AG20443 (cell line): ENCODE data around the gene NCS1.

ENCODE experiments used
- DNase-seq: peaks from one replicate; pipeline ENCODE4 v3.0.0; 2012; ENCODE audit warnings: low spot score, mixed read lengths

Gene NCS1

DNA sequence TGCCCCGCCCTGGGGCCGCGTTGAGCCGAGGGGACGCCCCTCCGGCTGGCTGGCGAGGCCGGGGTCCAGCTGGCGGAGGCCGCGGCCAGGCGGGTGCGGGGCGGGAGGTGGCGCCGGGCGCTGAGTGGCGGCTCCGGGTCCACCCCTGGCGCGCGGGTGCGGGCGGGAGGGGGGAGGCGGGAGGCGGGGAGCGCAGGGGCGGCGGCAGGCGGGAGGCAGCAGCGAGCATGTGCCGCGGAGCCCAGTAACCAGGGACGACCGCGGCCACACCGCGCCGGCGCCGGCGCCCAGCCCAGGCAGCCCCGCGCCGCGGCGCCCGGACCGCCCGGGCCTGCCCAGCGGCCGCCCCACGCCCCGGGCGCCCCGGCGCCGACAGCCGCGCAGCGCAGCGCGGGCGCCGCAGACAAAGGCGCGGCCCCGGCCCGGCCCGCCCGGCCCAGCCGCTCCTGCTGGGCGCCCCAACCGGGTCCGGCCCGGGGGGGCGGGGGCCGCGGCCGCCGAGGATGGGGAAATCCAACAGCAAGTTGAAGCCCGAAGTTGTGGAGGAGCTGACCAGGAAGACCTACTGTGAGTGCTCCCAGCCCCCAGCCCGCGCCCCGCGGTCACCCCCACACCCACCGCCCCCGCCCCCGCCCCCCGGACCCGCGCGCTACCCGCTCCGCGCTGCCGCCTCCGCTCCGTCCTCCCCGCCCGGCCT is at the start of gene NCS1:
Gene NCS1, plus strand, starts transcription at position 244 of the 697 bp plus-strand sequence. Its CDS starts 260 bp downstream, at position 504.
- peak; percentile 99 for DNase-seq

DNA sequence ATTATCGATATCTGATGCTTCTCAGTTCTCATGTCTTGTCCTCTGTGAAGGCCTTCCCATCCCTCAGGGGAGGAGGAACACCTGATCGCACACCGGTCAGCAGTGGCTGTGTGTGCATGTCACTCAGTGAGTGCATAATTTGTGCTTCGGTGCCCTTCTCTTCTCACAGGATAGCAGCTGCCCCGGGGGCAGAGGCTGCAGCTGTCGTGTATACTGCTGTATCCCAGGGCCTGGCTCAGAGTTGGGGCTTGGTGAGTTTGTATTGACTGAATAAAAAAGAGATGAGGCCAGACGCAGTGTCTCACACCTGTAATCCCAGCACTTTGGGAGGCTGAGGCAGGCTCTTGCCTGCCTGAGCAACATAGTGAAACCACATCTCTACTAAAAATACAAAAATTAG is 49.7 kb upstream of the NCS1 start:
- no peak for DNase-seq

DNA sequence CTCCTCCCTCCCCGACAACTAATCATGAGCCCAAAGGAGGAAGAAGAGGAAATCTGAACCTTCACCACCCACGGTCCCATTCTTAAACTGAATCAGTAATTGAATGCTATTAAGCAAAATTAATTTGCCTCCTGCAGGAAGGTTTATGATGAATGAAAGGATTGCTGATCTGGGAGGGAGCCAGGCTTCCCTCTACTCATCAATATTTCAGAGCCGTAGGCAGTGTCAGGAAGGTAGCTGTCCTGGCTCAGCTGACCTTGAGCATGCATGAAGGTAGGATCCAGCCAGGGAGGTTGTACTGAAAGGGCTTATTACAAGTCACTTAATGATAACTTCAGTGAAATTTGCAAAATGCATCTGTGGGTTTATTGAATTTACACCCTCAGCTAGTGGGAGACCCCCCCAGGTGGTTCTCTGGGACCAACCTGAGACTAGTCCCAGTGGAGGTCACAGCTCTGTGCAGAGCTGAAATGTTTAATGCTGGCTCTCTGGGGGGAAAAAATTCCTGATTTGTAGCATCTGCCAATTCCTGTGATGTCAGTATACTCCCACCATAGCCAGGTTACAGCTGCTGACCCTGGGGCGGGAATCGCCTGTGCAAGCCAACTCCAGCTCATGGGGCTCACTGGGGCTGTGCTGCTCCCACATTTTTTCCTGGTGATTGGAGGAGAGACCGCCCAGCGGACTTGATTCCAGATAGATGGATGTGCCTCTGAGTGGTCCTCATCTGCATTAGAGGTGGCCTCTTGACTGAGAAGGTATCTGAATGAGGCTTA is 47.9 kb upstream of the NCS1 start:
- no peak for DNase-seq

GRCh38 chr9:130126721-130127433 is 45.3 kb upstream of the NCS1 start:
- no peak for DNase-seq

DNA sequence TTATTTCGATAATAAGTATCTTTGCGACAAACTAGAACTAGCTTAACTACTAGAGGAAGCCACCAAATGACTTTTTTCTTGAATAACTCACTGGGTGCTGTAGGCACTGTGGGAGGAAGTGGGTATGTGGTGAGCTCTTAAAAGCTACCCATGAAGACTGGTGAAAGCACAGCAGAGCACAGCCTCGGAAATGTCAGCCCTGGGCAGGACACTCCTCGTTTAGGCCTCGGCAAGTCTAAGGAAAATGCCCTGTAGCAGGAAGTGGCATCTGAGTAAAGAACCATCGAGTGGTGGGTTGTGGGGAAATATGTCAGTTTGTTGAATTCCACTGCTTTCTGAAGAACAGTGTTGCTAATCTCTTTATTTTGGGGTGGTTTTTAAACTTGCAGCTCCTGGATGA is 44.0 kb upstream of the NCS1 start:
- DNase-seq, result no peak

- peak; percentile 43 for DNase-seq
Observed at GRCh38 chr9:130128733-130129431, 43.3 kb upstream of the NCS1 start.

DNA sequence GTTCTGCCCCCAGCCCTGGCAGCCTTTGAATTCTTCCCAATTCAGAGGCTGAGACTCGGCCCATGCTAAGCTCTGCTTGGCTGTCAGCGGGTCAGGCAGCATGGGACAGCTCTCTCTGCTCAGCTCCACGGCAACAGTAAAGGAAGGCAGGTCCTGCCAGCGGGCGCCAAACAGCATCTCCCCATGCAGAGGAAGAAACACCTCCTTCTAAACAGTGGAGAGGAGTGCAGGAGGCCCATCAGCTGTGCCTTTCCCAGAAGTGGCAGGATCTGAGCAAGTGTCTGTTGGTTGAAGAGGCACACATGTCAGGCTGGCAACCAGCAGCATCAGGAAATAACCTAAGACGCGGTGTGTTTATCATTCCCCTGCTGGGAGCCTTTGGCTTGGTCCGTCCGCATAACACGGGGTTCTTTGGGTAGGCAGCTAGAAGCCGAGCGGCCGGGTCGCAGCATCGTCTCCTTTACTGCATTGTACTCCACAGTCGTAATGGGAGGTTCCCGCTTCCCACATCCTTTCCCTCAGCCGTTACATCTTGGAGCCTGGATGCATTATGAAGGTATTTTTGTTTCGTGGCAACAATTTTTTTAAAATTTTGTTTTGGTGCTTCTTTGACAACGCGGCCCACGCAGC is 42.7 kb upstream of the NCS1 start:
- DNase-seq, result no peak

GRCh38 chr9:130132746-130133145 is 39.5 kb upstream of the NCS1 start:
- no peak for DNase-seq

GRCh38 chr9:130137081-130137640 is 35.0 kb upstream of the NCS1 start:
- DNase-seq, result no peak

DNA sequence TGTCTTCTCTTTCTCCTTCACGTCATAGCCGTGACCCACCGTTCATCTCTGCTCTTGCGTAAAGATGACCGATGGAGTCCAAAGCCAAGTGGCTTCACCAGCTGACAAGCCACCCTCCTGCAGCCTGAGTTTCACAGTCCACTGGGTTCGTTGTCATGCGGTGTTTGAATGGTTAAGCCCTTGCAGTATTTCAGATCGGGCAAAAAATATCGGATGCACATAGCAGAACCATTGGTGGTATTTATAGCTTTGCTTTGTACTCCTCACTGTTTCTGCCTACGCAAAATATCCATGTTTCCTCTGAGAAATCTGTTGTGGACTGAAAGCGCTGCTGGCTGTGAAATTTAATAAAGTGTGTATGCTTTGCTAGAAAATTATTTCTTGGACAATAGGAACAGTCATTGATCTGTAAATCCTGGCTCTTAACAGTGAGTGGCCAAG is 34.5 kb upstream of the NCS1 start:
- DNase-seq, result no peak

GRCh38 chr9:130138171-130138653 is 34.0 kb upstream of the NCS1 start:
- peak; percentile 94 for DNase-seq

- DNase-seq, result peak; percentile 89
Observed at GRCh38 chr9:130138791-130139190, 33.4 kb upstream of the NCS1 start.

GRCh38 chr9:130139251-130139650 is 33.0 kb upstream of the NCS1 start:
- DNase-seq, result no peak

DNA sequence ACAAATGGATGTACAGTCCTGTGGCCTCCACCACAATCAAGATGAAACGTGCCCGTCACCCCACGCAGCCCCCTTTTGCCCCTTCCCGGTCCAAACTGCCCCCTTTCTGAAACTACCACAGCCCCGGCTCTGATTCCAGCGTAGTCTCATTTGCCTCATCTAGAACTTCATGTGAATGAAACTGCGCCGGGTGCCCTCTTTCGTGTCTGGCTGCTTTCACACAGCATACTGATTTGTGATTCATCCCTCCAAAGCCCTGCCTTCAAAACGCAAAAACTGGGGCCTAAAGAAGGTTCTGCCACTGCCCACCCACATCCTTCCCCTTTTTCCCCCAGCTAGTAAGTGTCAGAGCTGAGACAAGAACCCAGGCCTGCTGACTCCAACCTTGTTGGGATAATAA is 31.5 kb upstream of the NCS1 start:
- no peak for DNase-seq

DNA sequence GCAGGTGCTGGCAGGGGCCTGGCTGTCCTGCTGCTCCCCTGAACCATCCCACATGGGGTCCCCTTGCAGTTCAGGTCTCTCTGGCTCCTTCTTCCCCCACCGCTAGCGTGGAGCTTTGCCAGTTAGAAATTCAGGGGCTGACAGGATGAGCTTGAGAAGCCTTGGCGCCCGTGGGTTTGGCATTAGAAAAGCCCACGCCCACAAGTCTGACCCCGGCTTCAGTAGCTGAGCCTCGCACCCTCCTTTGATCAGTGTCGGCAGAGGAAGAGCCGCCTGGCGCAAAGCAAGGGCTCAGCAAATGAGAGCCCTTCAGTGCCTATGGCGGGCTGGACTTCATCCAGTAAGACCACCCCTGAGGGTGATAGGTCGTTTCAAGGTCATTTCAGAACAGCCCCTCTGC is 30.1 kb upstream of the NCS1 start:
- no peak for DNase-seq

DNA sequence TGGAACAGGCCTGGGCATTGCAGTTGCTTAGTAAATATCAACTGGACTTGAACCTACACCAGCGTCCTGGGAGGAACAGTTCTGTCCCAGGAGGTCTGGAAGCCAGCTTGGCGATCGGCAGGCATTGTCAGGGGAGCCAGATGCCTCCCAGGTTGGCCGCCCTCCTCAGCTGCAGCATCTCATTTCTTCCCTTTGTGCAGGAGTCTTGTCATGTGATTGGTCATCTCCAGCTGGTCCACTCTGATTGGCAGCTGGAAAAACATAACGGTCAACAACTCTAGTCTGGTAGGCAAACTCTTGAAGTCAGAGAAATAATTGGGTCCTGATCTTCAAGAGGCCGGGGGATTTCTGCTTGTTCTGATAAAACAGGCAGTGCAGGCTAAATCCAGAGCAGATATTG is 29.6 kb upstream of the NCS1 start:
- no peak for DNase-seq

GRCh38 chr9:130143279-130143893 is 28.8 kb upstream of the NCS1 start:
- DNase-seq, result no peak

DNA sequence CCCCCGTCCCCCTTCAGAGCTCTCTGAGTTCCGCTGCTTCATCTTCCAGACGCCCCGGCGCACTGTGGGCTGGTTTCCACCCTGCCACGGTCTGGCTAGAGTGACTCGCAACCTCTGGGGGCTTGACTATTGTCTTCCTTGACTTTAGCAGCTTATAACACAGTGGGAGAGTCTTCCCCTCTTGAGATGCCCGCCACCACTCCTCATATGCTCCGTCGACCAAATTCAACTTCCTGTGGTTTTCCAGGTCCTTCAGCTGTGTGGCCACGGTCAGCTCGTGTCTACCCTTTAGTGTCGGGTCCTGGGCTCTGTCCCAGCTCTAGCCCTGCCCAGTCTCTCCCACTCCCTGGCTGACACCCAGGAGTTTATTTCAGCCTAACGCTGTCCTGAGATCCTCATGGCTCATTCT is 28.2 kb upstream of the NCS1 start:
- peak; percentile 68 for DNase-seq

DNA sequence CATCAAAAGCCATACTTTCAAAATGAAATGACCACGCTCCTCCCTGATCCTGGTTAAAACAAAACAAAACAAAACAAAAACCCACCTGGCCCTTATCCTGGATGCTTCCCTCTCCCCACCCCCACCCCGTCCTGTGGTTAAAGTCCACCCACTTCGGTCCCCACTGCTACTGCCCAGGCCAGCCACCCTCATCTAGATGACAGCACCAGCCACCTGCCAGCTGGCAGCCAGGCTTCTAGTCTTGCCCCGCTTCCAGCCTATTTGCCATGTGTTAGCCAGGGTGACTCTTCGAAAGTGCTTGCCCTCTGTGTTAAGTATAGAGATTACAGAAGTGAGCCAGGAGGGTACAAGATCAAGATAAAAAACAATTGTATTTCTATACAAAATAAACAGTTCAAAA is 27.5 kb upstream of the NCS1 start:
- no peak for DNase-seq

GRCh38 chr9:130145658-130146057 is 26.5 kb upstream of the NCS1 start:
- DNase-seq, result no peak

GRCh38 chr9:130147198-130147597 is 25.0 kb upstream of the NCS1 start:
- no peak for DNase-seq
